Kidney tubule cell (primary cell): ENCODE measurements around the gene MEI4.
"Not testable (repeated sequence)": the region's sequence is repeated elsewhere in the genome, so short reads cannot be mapped to it uniquely, and the experiment has no call there.

Experiments used
- DNase-seq: peaks from one replicate; pipeline ENCODE4 v3.0.0-alpha.2; 2018; ENCODE audit warnings: low spot score

The MEI4 gene

DNA sequence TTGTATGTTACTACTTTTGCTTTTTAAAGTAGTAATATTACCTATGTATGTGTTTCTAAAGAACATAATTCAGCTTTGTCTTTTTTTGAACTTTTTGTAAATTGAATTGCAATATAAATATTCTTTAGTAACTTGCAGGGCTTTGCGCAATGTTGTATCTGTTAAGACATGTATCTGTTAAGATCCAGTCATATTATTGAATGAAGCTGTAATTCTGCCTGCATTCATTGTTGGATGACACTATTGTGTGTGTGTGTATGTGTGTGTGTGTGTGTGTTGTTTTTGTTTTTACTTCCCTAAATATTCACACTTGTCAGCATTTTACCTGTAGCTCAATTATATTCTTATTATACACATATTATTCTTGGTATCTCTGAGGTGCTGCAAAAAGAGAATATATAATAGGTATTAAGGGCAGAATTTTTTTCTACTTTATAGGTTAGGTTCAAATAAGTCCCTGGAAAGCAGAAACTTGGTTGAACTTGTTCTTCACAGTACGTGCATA lies 164.0 kb downstream of the MEI4 start:
- no peak for DNase-seq

DNA sequence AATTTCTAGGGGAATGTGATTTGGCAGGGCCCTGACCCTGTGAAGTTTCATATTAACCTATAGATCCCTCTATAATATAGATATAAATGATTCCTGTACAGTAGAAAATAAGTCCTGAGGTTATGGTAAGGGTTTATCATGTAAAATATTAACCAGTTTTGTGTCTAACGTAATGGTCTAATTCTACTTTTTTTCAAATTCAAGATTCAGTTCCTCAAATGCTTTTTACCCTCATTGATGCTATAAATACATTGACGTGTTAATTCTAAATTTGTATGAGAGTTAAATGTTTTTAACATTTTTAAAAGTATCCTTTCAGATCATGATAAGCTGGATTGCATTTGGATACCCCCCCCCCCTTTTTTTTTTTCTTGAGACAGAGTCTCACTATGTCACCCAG lies 169.4 kb downstream of the MEI4 start:
- no peak for DNase-seq

- no peak for DNase-seq
Measured at GRCh38 chr6:77825204-77825603, 172.4 kb downstream of the MEI4 start.

DNA sequence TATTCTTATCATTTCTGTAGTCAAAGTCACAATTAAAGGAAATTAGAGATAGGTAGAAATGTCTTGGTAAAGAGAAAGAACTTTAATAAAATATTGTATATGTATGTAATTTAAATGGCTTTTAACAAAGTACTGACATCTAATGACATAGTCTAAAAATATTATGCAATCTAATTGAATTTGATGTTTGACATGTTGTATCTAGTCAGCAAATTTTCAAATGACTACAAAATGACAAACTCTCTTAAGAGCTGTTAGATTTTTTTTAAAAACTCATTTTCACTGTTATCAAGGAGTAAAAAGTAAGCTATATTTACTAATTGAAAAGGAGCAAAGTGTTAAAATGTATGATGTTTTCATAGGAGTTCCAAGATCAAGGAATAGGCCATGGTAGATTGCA lies 176.9 kb downstream of the MEI4 start:
- no peak for DNase-seq

- not testable (repeated sequence) for DNase-seq
Measured at GRCh38 chr6:77833749-77834148, 180.9 kb downstream of the MEI4 start.

DNA sequence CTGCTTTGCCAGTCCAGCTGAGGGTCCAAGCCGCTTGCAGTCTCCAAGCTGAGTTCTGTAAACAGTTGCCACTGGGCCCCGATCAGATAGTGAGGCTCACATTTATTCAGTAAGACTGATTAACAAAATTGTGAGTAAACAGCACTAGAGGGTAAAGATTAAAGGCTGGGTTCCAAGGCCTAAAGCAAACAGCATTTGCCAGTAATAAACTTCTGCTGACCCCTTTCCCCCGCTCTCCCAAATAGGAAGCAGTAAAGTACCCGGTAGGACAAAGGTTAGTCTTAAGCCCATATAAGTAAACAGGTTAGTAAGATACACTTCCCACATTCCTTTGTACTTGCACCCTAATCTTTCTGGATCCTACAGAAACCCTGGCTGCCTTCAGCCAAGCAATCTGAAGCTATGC lies 181.8 kb downstream of the MEI4 start:
- no peak for DNase-seq

DNA sequence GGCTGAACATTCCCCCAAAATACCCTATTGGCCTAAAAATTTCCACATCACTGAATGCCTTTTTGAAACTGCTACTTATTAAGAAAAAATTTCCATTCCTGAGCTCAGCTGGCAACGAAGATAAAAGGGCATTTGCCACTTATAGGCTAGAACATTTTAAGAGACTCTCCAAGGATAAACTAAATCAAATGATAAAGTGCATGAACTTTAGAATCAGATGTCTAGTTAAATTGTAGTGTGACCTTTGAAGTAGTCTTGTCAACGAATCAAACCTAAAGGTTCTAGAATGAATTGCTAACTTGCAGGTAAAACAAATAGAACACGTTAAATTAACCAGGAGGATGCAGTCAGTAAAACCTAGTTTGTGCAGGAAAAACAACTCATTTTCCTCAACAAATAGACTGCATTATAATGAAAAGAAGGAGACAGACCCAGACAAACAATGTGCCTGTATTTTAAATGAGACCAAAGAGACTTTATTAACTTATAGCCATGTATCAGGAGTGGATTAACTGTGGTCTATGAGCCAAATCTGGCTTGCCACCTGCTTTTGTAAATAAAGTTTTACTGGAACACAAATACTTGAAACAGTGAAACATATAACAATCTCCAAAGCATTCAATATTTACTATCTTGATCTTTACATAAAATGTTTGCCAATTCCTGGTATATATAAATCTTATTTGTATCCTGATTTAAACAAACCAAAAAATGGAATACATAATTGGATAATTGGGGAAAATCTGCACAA lies 184.4 kb downstream of the MEI4 start:
- DNase-seq = no peak

GRCh38 chr6:77839292-77839691 lies 186.5 kb downstream of the MEI4 start:
- DNase-seq = no peak

DNA sequence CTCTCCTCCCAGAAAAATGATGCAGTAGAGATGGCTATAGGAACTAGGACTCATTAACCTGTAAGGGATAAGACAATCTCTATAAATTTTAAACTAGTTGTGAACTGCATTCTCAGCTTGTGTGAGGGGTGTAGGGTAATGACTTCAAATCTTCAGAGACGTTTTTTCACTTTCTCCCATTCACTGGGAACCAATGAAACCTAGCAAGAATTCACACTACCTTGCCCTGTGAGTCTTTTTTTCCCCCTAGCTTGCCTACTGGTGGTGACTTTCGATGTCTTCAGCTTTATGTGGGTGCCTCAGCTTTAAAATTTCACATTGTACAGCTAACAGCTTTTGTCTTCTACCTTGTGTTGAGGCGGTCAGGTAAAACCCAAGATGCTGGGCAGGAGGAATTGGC lies 192.0 kb downstream of the MEI4 start:
- DNase-seq = no peak

- DNase-seq = no peak
Measured at GRCh38 chr6:77853401-77853800, 200.6 kb downstream of the MEI4 start.

GRCh38 chr6:77856391-77856790 lies 203.6 kb downstream of the MEI4 start:
- no peak for DNase-seq

GRCh38 chr6:77857421-77857820 lies 204.6 kb downstream of the MEI4 start:
- DNase-seq = no peak

DNA sequence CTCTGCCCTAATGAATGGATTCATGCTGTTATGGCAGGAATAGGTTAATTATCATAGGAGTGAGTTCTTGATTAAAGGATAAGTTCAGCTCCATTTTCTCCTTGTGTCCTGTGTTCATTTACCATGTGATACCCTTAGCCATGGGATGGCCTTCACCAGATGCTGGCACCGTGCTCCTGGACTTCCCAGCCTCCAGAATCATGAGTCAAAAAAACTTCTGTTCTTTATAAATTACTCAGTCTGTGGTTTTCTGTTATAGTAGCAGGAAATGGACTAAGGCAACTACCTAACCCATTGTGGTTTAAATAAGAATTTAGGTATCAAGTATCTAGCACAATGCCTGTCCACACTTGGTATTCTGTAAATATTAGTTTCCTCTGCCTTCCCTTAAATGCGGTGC lies 223.5 kb downstream of the MEI4 start:
- DNase-seq = peak; percentile 3

DNA sequence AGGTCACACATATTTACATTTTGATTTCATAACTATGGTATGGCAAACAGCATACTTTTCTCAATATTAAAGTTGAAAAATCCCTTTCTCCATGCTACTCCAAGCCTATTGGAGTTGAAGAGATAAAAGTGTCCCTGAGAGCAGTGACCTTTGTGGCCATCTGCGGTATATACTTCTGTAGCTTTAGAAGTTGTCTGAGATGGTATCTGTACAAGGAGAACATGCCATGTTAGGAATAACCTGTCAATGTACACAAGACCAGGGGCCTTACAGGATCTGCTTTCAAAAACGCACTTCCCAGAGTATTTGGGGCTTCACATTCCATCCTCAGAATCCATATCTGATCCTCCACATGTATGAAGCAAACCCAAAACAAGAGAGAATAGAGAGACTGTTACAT lies 226.7 kb downstream of the MEI4 start:
- no peak for DNase-seq

- peak; percentile 11 for DNase-seq
Measured at GRCh38 chr6:77880501-77880900, 227.7 kb downstream of the MEI4 start.

GRCh38 chr6:77883851-77884250 lies 231.0 kb downstream of the MEI4 start:
- DNase-seq = no peak

DNA sequence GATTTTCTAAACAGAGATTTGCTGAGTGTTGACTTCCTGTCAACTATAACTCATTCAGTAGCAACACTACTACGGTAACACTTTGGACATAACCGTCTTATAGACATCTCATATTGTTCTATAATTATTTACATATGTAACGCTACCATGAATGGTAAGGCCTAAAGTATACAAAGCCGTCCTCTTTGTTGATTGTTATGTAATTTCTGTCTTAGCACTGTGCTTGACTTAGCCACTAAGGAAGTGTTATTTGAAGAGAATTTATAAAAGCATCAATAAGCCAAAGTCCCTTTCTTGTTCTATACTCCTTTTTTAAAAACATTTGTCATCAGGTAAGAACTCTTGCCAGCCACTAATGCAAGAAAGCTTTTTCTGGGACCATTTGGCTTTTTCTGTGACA lies 240.6 kb downstream of the MEI4 start:
- no peak for DNase-seq

- no peak for DNase-seq
Measured at GRCh38 chr6:77906070-77906469, 253.2 kb downstream of the MEI4 start.

DNA sequence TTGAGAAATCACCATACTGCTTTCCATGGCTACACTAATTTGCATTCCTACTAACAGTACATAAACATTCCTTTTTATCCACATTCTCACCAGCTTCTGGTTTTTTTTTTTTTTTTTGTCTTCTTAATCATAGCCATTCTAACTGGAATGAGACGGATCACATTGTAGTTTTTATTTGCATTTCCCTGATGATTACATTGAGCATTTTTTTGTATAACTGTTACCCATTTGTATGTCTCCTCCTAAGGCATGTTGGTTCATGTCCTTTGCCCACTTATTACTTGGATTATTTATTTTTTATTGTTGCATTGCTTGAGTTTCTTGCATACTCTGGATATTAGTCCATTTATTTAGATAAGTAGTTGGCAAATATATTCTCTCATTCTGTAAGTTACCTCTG lies 258.0 kb downstream of the MEI4 start:
- DNase-seq = no peak

GRCh38 chr6:77926198-77926751 lies 273.4 kb downstream of the MEI4 start:
- DNase-seq = no peak

- DNase-seq = no peak
Measured at GRCh38 chr6:77930382-77930781, 277.5 kb downstream of the MEI4 start.

- DNase-seq = no peak
Measured at GRCh38 chr6:77930952-77931351, 278.1 kb downstream of the MEI4 start.

- DNase-seq = no peak
Measured at GRCh38 chr6:77962070-77962469, 309.2 kb downstream of the MEI4 start.

GRCh38 chr6:77965449-77965848 lies 312.6 kb downstream of the MEI4 start:
- DNase-seq = no peak
